Measurements from ENCODE around the gene MET.

The MET gene

GRCh38 chr7:116679500-116679899 lies 7.5 kb downstream of the MET start:
- no peak overlapping the region for H3K4me3 ChIP-seq (ENCODE audit: low read length in 2 of 2)
- H3K9ac ChIP-seq (ENCODE audit: low read length in 2 of 2): no peak overlapping the region
- H3K9me3 ChIP-seq (ENCODE audit: control insufficient read depth in 2 of 2, low read length in 2 of 2): no peaks in the 10 kb centered on the region
- no peaks in the 10 kb centered on the region for H3K27me3 ChIP-seq (ENCODE audit: control insufficient read depth in 1 of 2, insufficient read depth in 2 of 2, low read length in 2 of 2)
- no peaks in the 10 kb centered on the region for H3K36me3 ChIP-seq (ENCODE audit: control insufficient read depth in 2 of 2, insufficient read depth in 2 of 2, low read length in 2 of 2)
- no peak overlapping the region for H3K27ac ChIP-seq (ENCODE audit: low read length)
- H3K4me1 ChIP-seq (ENCODE audit: control insufficient read depth, insufficient read depth, low read length): no peaks in the 10 kb centered on the region

- H3K27ac ChIP-seq (ENCODE audit: low read length): no peak overlapping the region
- H3K27me3 ChIP-seq (ENCODE audit: control insufficient read depth in 1 of 2, insufficient read depth in 2 of 2, low read length in 2 of 2): no peaks in the 10 kb centered on the region
- H3K4me3 ChIP-seq (ENCODE audit: low read length in 2 of 2): no peak overlapping the region
- H3K9ac ChIP-seq (ENCODE audit: low read length in 2 of 2): no peak overlapping the region
- no peaks in the 10 kb centered on the region for H3K9me3 ChIP-seq (ENCODE audit: control insufficient read depth in 2 of 2, low read length in 2 of 2)
- no peaks in the 10 kb centered on the region for H3K4me1 ChIP-seq (ENCODE audit: control insufficient read depth, insufficient read depth, low read length)
- H3K36me3 ChIP-seq (ENCODE audit: control insufficient read depth in 2 of 2, insufficient read depth in 2 of 2, low read length in 2 of 2): no peaks in the 10 kb centered on the region
Measured at GRCh38 chr7:116683786-116684185, 11.8 kb downstream of the MET start.

GRCh38 chr7:116686033-116686432 lies 14.0 kb downstream of the MET start:
- Histone ChIP-seq H3K4me3 (ENCODE audit: low read length in 2 of 2) (no peak overlapping the region), H3K9ac (ENCODE audit: low read length in 2 of 2) (no peak overlapping the region), H3K4me1 (ENCODE audit: control insufficient read depth, insufficient read depth, low read length) (no peaks in the 10 kb centered on the region), H3K27ac (ENCODE audit: low read length) (no peak overlapping the region), H3K36me3 (ENCODE audit: control insufficient read depth in 2 of 2, insufficient read depth in 2 of 2, low read length in 2 of 2) (no peaks in the 10 kb centered on the region), H3K9me3 (ENCODE audit: control insufficient read depth in 2 of 2, low read length in 2 of 2) (no peaks in the 10 kb centered on the region), H3K27me3 (ENCODE audit: control insufficient read depth in 1 of 2, insufficient read depth in 2 of 2, low read length in 2 of 2) (no peaks in the 10 kb centered on the region)

GRCh38 chr7:116686812-116687419 lies 14.9 kb downstream of the MET start:
- Histone ChIP-seq H3K27ac (ENCODE audit: low read length) (no peak overlapping the region), H3K36me3 (ENCODE audit: control insufficient read depth in 2 of 2, insufficient read depth in 2 of 2, low read length in 2 of 2) (no peaks in the 10 kb centered on the region), H3K9ac (ENCODE audit: low read length in 2 of 2) (no peak overlapping the region), H3K27me3 (ENCODE audit: control insufficient read depth in 1 of 2, insufficient read depth in 2 of 2, low read length in 2 of 2) (no peaks in the 10 kb centered on the region), H3K4me1 (ENCODE audit: control insufficient read depth, insufficient read depth, low read length) (no peaks in the 10 kb centered on the region), H3K4me3 (ENCODE audit: low read length in 2 of 2) (no peak overlapping the region), H3K9me3 (ENCODE audit: control insufficient read depth in 2 of 2, low read length in 2 of 2) (no peaks in the 10 kb centered on the region)

GRCh38 chr7:116687801-116688201 lies 15.8 kb downstream of the MET start:
- Histone ChIP-seq H3K9ac (ENCODE audit: low read length in 2 of 2) (no peak overlapping the region), H3K4me1 (ENCODE audit: control insufficient read depth, insufficient read depth, low read length) (no peaks in the 10 kb centered on the region), H3K27me3 (ENCODE audit: control insufficient read depth in 1 of 2, insufficient read depth in 2 of 2, low read length in 2 of 2) (no peaks in the 10 kb centered on the region), H3K27ac (ENCODE audit: low read length) (no peak overlapping the region), H3K9me3 (ENCODE audit: control insufficient read depth in 2 of 2, low read length in 2 of 2) (no peaks in the 10 kb centered on the region), H3K36me3 (ENCODE audit: control insufficient read depth in 2 of 2, insufficient read depth in 2 of 2, low read length in 2 of 2) (no peaks in the 10 kb centered on the region), H3K4me3 (ENCODE audit: low read length in 2 of 2) (no peak overlapping the region)

GRCh38 chr7:116689790-116690259 lies 17.8 kb downstream of the MET start:
- Histone ChIP-seq H3K9ac (ENCODE audit: low read length in 2 of 2) (no peak overlapping the region), H3K4me1 (ENCODE audit: control insufficient read depth, insufficient read depth, low read length) (no peaks in the 10 kb centered on the region), H3K36me3 (ENCODE audit: control insufficient read depth in 2 of 2, insufficient read depth in 2 of 2, low read length in 2 of 2) (no peaks in the 10 kb centered on the region), H3K4me3 (ENCODE audit: low read length in 2 of 2) (no peak overlapping the region), H3K9me3 (ENCODE audit: control insufficient read depth in 2 of 2, low read length in 2 of 2) (no peaks in the 10 kb centered on the region), H3K27ac (ENCODE audit: low read length) (no peak overlapping the region), H3K27me3 (ENCODE audit: control insufficient read depth in 1 of 2, insufficient read depth in 2 of 2, low read length in 2 of 2) (no peaks in the 10 kb centered on the region)

GRCh38 chr7:116691664-116692063 lies 19.7 kb downstream of the MET start:
- Histone ChIP-seq H3K9me3 (ENCODE audit: control insufficient read depth in 2 of 2, low read length in 2 of 2) (no peaks in the 10 kb centered on the region), H3K4me3 (ENCODE audit: low read length in 2 of 2) (no peak overlapping the region), H3K4me1 (ENCODE audit: control insufficient read depth, insufficient read depth, low read length) (no peaks in the 10 kb centered on the region), H3K27me3 (ENCODE audit: control insufficient read depth in 1 of 2, insufficient read depth in 2 of 2, low read length in 2 of 2) (no peaks in the 10 kb centered on the region), H3K36me3 (ENCODE audit: control insufficient read depth in 2 of 2, insufficient read depth in 2 of 2, low read length in 2 of 2) (no peaks in the 10 kb centered on the region), H3K9ac (ENCODE audit: low read length in 2 of 2) (no peak overlapping the region), H3K27ac (ENCODE audit: low read length) (no peak overlapping the region)

GRCh38 chr7:116692401-116693308 lies 20.7 kb downstream of the MET start:
- H3K4me3 ChIP-seq (ENCODE audit: low read length in 2 of 2): no peak overlapping the region
- no peaks in the 10 kb centered on the region for H3K9me3 ChIP-seq (ENCODE audit: control insufficient read depth in 2 of 2, low read length in 2 of 2)
- no peaks in the 10 kb centered on the region for H3K27me3 ChIP-seq (ENCODE audit: control insufficient read depth in 1 of 2, insufficient read depth in 2 of 2, low read length in 2 of 2)
- H3K27ac ChIP-seq (ENCODE audit: low read length): no peak overlapping the region
- H3K9ac ChIP-seq (ENCODE audit: low read length in 2 of 2): no peak overlapping the region
- H3K4me1 ChIP-seq (ENCODE audit: control insufficient read depth, insufficient read depth, low read length): no peaks in the 10 kb centered on the region
- H3K36me3 ChIP-seq (ENCODE audit: control insufficient read depth in 2 of 2, insufficient read depth in 2 of 2, low read length in 2 of 2): no peaks in the 10 kb centered on the region

GRCh38 chr7:116696707-116697106 lies 24.7 kb downstream of the MET start:
- H3K36me3 ChIP-seq (ENCODE audit: control insufficient read depth in 2 of 2, insufficient read depth in 2 of 2, low read length in 2 of 2): no peaks in the 10 kb centered on the region
- H3K4me1 ChIP-seq (ENCODE audit: control insufficient read depth, insufficient read depth, low read length): no peaks in the 10 kb centered on the region
- H3K9me3 ChIP-seq (ENCODE audit: control insufficient read depth in 2 of 2, low read length in 2 of 2): no peaks in the 10 kb centered on the region
- H3K4me3 ChIP-seq (ENCODE audit: low read length in 2 of 2): no peak overlapping the region
- H3K9ac ChIP-seq (ENCODE audit: low read length in 2 of 2): no peak overlapping the region
- no peak overlapping the region for H3K27ac ChIP-seq (ENCODE audit: low read length)
- H3K27me3 ChIP-seq (ENCODE audit: control insufficient read depth in 1 of 2, insufficient read depth in 2 of 2, low read length in 2 of 2): no peaks in the 10 kb centered on the region

GRCh38 chr7:116697152-116697551 lies 25.2 kb downstream of the MET start:
- H3K36me3 ChIP-seq (ENCODE audit: control insufficient read depth in 2 of 2, insufficient read depth in 2 of 2, low read length in 2 of 2): no peaks in the 10 kb centered on the region
- no peak overlapping the region for H3K9ac ChIP-seq (ENCODE audit: low read length in 2 of 2)
- no peak overlapping the region for H3K4me3 ChIP-seq (ENCODE audit: low read length in 2 of 2)
- no peaks in the 10 kb centered on the region for H3K9me3 ChIP-seq (ENCODE audit: control insufficient read depth in 2 of 2, low read length in 2 of 2)
- H3K27ac ChIP-seq (ENCODE audit: low read length): no peak overlapping the region
- no peaks in the 10 kb centered on the region for H3K27me3 ChIP-seq (ENCODE audit: control insufficient read depth in 1 of 2, insufficient read depth in 2 of 2, low read length in 2 of 2)
- no peaks in the 10 kb centered on the region for H3K4me1 ChIP-seq (ENCODE audit: control insufficient read depth, insufficient read depth, low read length)

- Histone ChIP-seq H3K36me3 (ENCODE audit: control insufficient read depth in 2 of 2, insufficient read depth in 2 of 2, low read length in 2 of 2) (no peaks in the 10 kb centered on the region), H3K27ac (ENCODE audit: low read length) (no peak overlapping the region), H3K4me1 (ENCODE audit: control insufficient read depth, insufficient read depth, low read length) (no peaks in the 10 kb centered on the region), H3K9me3 (ENCODE audit: control insufficient read depth in 2 of 2, low read length in 2 of 2) (no peaks in the 10 kb centered on the region), H3K27me3 (ENCODE audit: control insufficient read depth in 1 of 2, insufficient read depth in 2 of 2, low read length in 2 of 2) (no peaks in the 10 kb centered on the region), H3K4me3 (ENCODE audit: low read length in 2 of 2) (no peak overlapping the region), H3K9ac (ENCODE audit: low read length in 2 of 2) (no peak overlapping the region)
Measured at GRCh38 chr7:116697761-116698160, 25.8 kb downstream of the MET start.

All from stomach smooth muscle (tissue), 2 donors.